GM21381 (cell line): Measurements from ENCODE around the gene FAM25G.
"Not testable (repeated sequence)": the region's sequence is repeated elsewhere in the genome, so short reads cannot be mapped to it uniquely, and the experiment has no call there.

Experiments used
- ATAC-seq: cut with Tn5 transposase; IDR thresholded peaks from one replicate; pipeline ENCODE4 v1.9.1; 2021; ENCODE audit warnings: mild to moderate bottlenecking, moderate library complexity; ENCODE audit not compliant: unreplicated experiment

FAM25G gene

GRCh38 chr10:47491600-47491999 lies at the start of gene FAM25G:
Gene FAM25G, minus strand, starts transcription at chr10:47491700. Its CDS starts 26 bp downstream, at chr10:47491674.
- ATAC-seq: not testable (repeated sequence)

GRCh38 chr10:47536430-47536829 lies 44.9 kb upstream of the FAM25G start:
- ATAC-seq: not testable (repeated sequence)

GRCh38 chr10:47523475-47523874 lies 32.0 kb upstream of the FAM25G start, which contains the start of gene AGAP9:
Gene AGAP9, minus strand, starts transcription at chr10:47523638. Its CDS starts 112 bp downstream, at chr10:47523526.
- not testable (repeated sequence) for ATAC-seq

- ATAC-seq: not testable (repeated sequence)
Measured at GRCh38 chr10:47502313-47502712, 10.8 kb upstream of the FAM25G start.

GRCh38 chr10:47494226-47494625 lies 2.7 kb upstream of the FAM25G start:
- ATAC-seq: not testable (repeated sequence)

GRCh38 chr10:47489630-47490029 lies 1.9 kb downstream of the FAM25G start:
- not testable (repeated sequence) for ATAC-seq

GRCh38 chr10:47485943-47486342 lies 5.6 kb downstream of the FAM25G start:
- not testable (repeated sequence) for ATAC-seq

GRCh38 chr10:47484786-47485185 lies 6.7 kb downstream of the FAM25G start:
- ATAC-seq: not testable (repeated sequence)

- ATAC-seq: not testable (repeated sequence)
Measured at GRCh38 chr10:47483923-47484322, 7.6 kb downstream of the FAM25G start, which contains the start of gene ANXA8. Gene ANXA8, minus strand, starts transcription at chr10:47484115. Its CDS starts 182 bp downstream, at chr10:47483933.

- ATAC-seq: not testable (repeated sequence)
Measured at GRCh38 chr10:47482367-47482766, 9.1 kb downstream of the FAM25G start.

- ATAC-seq: not testable (repeated sequence)
Measured at GRCh38 chr10:47481768-47482181, 9.7 kb downstream of the FAM25G start.

GRCh38 chr10:47481182-47481766 lies 10.2 kb downstream of the FAM25G start:
- ATAC-seq: not testable (repeated sequence)

- ATAC-seq: not testable (repeated sequence)
Measured at GRCh38 chr10:47480133-47480532, 11.4 kb downstream of the FAM25G start.

GRCh38 chr10:47478114-47478513 lies 13.4 kb downstream of the FAM25G start:
- ATAC-seq: not testable (repeated sequence)

GRCh38 chr10:47477078-47477477 lies 14.4 kb downstream of the FAM25G start:
- ATAC-seq: not testable (repeated sequence)

- not testable (repeated sequence) for ATAC-seq
Measured at GRCh38 chr10:47475101-47475500, 16.4 kb downstream of the FAM25G start.

GRCh38 chr10:47473516-47473915 lies 18.0 kb downstream of the FAM25G start:
- not testable (repeated sequence) for ATAC-seq

- not testable (repeated sequence) for ATAC-seq
Measured at GRCh38 chr10:47472647-47473046, 18.9 kb downstream of the FAM25G start.

- ATAC-seq: not testable (repeated sequence)
Measured at GRCh38 chr10:47472072-47472471, 19.4 kb downstream of the FAM25G start.

GRCh38 chr10:47468731-47469528 lies 22.6 kb downstream of the FAM25G start:
- ATAC-seq: not testable (repeated sequence)

GRCh38 chr10:47467957-47468356 lies 23.5 kb downstream of the FAM25G start:
- not testable (repeated sequence) for ATAC-seq

GRCh38 chr10:47467458-47467857 lies 24.0 kb downstream of the FAM25G start:
- not testable (repeated sequence) for ATAC-seq
